ENCODE data around the gene DNM3.

GRCh38 chr1:171852272-171852671, 11.0 kb downstream of the DNM3 start:
- TF ChIP-seq YY1 (IDR thresholded peaks at IDR 0.05; ENCODE audit: low read depth), result no peak
- no peak for TF ChIP-seq REST (IDR thresholded peaks at IDR 0.05; ENCODE audit: low read depth)
- TF ChIP-seq CREB1 (IDR thresholded peaks at IDR 0.05; ENCODE audit: low read depth), result no peak
- no peak for TF ChIP-seq FOXM1 (IDR thresholded peaks at IDR 0.05; ENCODE audit: borderline replicate concordance, low read depth)
- no peak for TF ChIP-seq CEBPB (IDR thresholded peaks at IDR 0.05)
- no peak for TF ChIP-seq TAF1 (IDR thresholded peaks at IDR 0.05; ENCODE audit: low read depth)
- TF ChIP-seq EP300 (IDR thresholded peaks at IDR 0.05; ENCODE audit: borderline replicate concordance), result no peak
- TF ChIP-seq MAX (IDR thresholded peaks at IDR 0.05), result no peak
- TF ChIP-seq NFIC (IDR thresholded peaks at IDR 0.05), result no peak
- TF ChIP-seq RAD21 (IDR thresholded peaks at IDR 0.05; ENCODE audit: low read depth), result no peak
- TF ChIP-seq TCF12 (IDR thresholded peaks at IDR 0.05; ENCODE audit: low read depth), result no peak
- no peak for TF ChIP-seq EGR1 (IDR thresholded peaks at IDR 0.05)
- no peak for TF ChIP-seq TEAD4 (IDR thresholded peaks at IDR 0.05)
